Measurements from ENCODE around the gene PIP5K1B. TPM values are rescaled to one million over a fixed set of nuclear protein-coding genes. Genes with fewer than 3 reads are reported as not detected.

Gene PIP5K1B
- total RNA-seq, 1 donor from 2014 or later = 0.71 TPM

DNA sequence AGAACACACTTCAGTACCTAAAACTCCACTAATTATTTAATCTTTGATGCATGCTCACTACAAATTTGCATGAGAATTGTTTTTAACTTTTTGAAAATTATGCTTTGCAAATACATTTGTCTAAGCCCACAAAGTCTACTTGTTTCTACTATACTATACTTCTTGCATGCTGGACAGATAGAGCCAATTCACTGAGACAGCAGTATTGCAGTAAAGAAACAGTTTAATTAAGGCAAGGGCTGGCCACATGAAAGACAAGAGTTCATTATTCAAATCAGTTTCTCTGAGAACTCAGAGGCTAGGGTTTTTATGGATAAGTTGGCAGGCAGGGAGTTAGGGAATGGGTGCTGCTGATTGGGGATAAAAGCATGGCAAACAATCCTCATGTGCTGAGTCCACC is 324.5 kb downstream of the PIP5K1B start:
- peaks cover 3% of the 10 kb centered on the region for H3K27me3 ChIP-seq (ENCODE audit: control insufficient read depth, insufficient read depth, low read length)
- TF ChIP-seq, protein P1, sequence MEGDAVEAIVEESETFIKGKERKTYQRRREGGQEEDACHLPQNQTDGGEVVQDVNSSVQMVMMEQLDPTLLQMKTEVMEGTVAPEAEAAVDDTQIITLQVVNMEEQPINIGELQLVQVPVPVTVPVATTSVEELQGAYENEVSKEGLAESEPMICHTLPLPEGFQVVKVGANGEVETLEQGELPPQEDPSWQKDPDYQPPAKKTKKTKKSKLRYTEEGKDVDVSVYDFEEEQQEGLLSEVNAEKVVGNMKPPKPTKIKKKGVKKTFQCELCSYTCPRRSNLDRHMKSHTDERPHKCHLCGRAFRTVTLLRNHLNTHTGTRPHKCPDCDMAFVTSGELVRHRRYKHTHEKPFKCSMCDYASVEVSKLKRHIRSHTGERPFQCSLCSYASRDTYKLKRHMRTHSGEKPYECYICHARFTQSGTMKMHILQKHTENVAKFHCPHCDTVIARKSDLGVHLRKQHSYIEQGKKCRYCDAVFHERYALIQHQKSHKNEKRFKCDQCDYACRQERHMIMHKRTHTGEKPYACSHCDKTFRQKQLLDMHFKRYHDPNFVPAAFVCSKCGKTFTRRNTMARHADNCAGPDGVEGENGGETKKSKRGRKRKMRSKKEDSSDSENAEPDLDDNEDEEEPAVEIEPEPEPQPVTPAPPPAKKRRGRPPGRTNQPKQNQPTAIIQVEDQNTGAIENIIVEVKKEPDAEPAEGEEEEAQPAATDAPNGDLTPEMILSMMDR (IDR thresholded peaks at IDR 0.05; ENCODE audit: insufficient read depth, low read length, poor library complexity, severe bottlenecking) = no peak
- H3K4me3 ChIP-seq (ENCODE audit: low read depth, low read length) = no peak overlapping the region
- DNase-seq (ENCODE audit: low read depth) = no peak
- no peaks in the 10 kb centered on the region for H3K36me3 ChIP-seq (ENCODE audit: control insufficient read depth, insufficient read depth, low read length)

DNA sequence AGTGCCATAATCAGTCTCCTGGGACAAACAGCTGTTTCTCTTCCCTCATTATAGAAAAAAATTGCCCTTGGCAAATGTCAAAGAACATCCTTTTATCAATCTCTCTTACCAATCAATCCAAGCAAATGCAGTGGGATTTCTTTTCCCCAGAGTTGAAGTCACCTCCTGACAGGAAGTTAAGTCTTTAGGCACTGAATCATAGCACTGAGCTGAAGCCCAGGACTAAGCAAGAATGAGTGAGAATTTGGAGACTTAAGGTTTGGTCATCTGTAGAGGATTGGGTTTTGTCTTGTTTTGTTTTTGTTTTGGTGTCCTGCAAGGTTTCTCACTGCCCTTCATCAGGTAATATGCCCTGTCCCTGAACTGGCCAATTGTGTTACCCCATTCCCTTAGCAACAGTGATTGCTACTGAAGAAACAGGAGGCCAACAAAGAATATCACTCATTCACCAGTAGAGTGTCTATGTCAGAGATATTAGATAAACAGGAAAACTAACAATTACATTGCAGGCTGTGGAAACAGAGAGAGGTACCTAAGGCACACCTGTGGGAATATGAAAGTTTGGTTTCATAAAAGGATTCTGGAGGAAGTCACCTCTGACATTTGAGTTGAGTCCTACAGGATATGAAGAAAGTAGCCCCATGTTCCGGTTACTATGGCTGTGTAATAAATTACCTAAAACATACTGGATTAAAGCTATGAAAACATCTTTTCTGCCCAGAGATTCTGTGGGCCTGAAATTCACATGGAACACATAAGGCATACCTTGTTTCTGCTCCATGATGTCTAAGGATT is 326.0 kb downstream of the PIP5K1B start:
- TF ChIP-seq, protein P1 (IDR thresholded peaks at IDR 0.05; ENCODE audit: insufficient read depth, low read length, poor library complexity, severe bottlenecking) = no peak
- no peak overlapping the region for H3K4me3 ChIP-seq (ENCODE audit: low read depth, low read length)
- no peak for DNase-seq (ENCODE audit: low read depth)
- no peaks in the 10 kb centered on the region for H3K36me3 ChIP-seq (ENCODE audit: control insufficient read depth, insufficient read depth, low read length)
- peaks cover 3% of the 10 kb centered on the region for H3K27me3 ChIP-seq (ENCODE audit: control insufficient read depth, insufficient read depth, low read length)

DNA sequence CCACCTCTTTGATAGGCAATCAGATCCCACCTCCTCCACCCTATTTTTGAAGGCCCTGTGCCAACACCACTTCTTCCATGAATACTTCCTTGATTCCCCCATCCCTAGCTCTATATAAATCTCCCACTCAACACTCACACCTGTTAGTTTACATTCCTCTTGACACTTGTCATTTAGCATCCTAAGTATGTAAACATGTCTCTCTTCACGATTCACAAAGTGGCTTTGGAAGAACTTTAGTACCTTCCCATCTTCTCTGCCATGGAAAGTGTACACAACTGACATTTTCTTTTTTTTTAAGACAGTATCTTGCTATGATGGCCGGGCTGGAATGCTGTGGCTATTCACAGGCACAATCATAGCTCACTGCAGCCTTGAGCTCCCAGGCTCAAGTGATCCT is 329.0 kb downstream of the PIP5K1B start:
- TF ChIP-seq, protein P1 (IDR thresholded peaks at IDR 0.05; ENCODE audit: insufficient read depth, low read length, poor library complexity, severe bottlenecking) = no peak
- Histone ChIP-seq H3K36me3 (ENCODE audit: control insufficient read depth, insufficient read depth, low read length) (no peaks in the 10 kb centered on the region), H3K27me3 (ENCODE audit: control insufficient read depth, insufficient read depth, low read length) (no peaks in the 10 kb centered on the region), H3K4me3 (ENCODE audit: low read depth, low read length) (no peak overlapping the region)
- no peak for DNase-seq (ENCODE audit: low read depth)

DNA sequence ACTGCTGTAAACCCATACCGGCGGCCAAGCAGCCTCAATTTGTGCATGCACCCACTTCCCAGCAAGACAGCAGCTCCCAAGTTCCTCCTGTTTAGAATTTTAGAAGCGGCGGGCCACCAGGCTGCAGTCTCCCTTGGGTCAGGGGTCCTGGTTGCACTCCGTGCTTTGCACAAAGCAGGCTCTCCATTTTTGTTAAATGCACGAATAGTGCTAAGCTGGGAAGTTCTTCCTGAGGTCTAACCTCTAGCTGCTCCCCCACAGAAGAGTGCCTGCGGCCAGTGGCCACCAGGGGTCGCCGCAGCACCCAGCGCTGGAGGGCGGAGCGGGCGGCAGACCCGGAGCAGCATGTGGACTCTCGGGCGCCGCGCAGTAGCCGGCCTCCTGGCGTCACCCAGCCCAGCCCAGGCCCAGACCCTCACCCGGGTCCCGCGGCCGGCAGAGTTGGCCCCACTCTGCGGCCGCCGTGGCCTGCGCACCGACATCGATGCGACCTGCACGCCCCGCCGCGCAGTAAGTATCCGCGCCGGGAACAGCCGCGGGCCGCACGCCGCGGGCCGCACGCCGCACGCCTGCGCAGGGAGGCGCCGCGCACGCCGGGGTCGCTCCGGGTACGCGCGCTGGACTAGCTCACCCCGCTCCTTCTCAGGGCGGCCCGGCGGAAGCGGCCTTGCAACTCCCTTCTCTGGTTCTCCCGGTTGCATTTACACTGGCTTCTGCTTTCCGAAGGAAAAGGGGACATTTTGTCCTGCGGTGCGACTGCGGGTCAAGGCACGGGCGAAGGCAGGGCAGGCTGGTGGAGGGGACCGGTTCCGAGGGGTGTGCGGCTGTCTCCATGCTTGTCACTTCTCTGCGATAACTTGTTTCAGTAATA is 330.6 kb downstream of the PIP5K1B start, which contains the start of gene FXN:
Gene FXN (plus strand): TSS at position 315 of the 871 bp plus-strand sequence. CDS start 31 bp downstream, at position 346.
- TF ChIP-seq, protein P1 (IDR thresholded peaks at IDR 0.05; ENCODE audit: insufficient read depth, low read length, poor library complexity, severe bottlenecking) = peak; percentile 97
- H3K36me3 ChIP-seq (ENCODE audit: control insufficient read depth, insufficient read depth, low read length) = no peaks in the 10 kb centered on the region
- H3K4me3 ChIP-seq (ENCODE audit: low read depth, low read length) = peak within 1 kb of the TSS; percentile 71
- H3K27me3 ChIP-seq (ENCODE audit: control insufficient read depth, insufficient read depth, low read length) = no peaks in the 10 kb centered on the region
- no peak for DNase-seq (ENCODE audit: low read depth)

DNA sequence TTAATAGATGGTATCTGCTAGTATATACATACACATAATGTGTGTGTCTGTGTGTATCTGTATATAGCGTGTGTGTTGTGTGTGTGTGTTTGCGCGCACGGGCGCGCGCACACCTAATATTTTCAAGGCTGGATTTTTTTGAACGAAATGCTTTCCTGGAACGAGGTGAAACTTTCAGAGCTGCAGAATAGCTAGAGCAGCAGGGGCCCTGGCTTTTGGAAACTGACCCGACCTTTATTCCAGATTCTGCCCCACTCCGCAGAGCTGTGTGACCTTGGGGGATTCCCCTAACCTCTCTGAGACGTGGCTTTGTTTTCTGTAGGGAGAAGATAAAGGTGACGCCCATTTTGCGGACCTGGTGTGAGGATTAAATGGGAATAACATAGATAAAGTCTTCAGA is 331.3 kb downstream of the PIP5K1B start:
- TF ChIP-seq, protein P1 (IDR thresholded peaks at IDR 0.05; ENCODE audit: insufficient read depth, low read length, poor library complexity, severe bottlenecking) = no peak
- peak overlapping the region; percentile 71 for H3K4me3 ChIP-seq (ENCODE audit: low read depth, low read length)
- no peak for DNase-seq (ENCODE audit: low read depth)
- H3K36me3 ChIP-seq (ENCODE audit: control insufficient read depth, insufficient read depth, low read length) = no peaks in the 10 kb centered on the region
- H3K27me3 ChIP-seq (ENCODE audit: control insufficient read depth, insufficient read depth, low read length) = no peaks in the 10 kb centered on the region

Measured in kidney epithelial cell (primary cell).